ENCODE data around the gene TBC1D22A. TPM values are rescaled to one million over a fixed set of nuclear protein-coding genes. Genes with fewer than 3 reads are reported as not detected.

Gene TBC1D22A
- polyA plus RNA-seq, 1 of the 3 experiments (the other 2 are of a cell fraction) = 16.5 TPM

- H2AFZ ChIP-seq (ENCODE audit: low read depth) = no peak overlapping the region
Observed at GRCh38 chr22:46934172-46934745, 171.8 kb downstream of the TBC1D22A start.

More at GRCh38 chr22:46934172-46934745, 171.8 kb downstream of the TBC1D22A start:
- Histone ChIP-seq H3K4me1 (ENCODE audit: control insufficient read depth in 1 of 2, insufficient read depth in 2 of 2, low read depth in 1 of 2, low read length in 1 of 2) (peaks cover 9% of the 10 kb centered on the region in 2 experiments; a peak in 2 of 4 replicates), H3K4me3 (ENCODE audit: low read depth in 2 of 2, low read length in 1 of 2) (no peak overlapping the region), H3F3A (replicated peaks; ENCODE audit: insufficient read depth) (no peaks in the 10 kb centered on the region), H4K20me1 (ENCODE audit: insufficient read depth) (peaks cover 6% of the 10 kb centered on the region; the same call in 1 of the 2 replicates), H3K27me3 (ENCODE audit: insufficient read depth) (no peaks in the 10 kb centered on the region), H3K9ac (no peak overlapping the region), H3K36me3 (replicated peaks in 1 of 2; ENCODE audit: control insufficient read depth in 1 of 2, insufficient read depth in 2 of 2, low read length in 1 of 2) (no peaks in the 10 kb centered on the region), H3K27ac (ENCODE audit: low read depth in 2 of 2, low read length in 1 of 2) (peak overlapping the region; percentile 22 to 52; a peak in 3 of 4 replicates), H3K9me3 (no peaks in the 10 kb centered on the region), H3K4me2 (peak overlapping the region; percentile 30; the same call in 1 of the 2 replicates), H3K9me2 (no peaks in the 10 kb centered on the region), H3K79me2 (ENCODE audit: insufficient read depth) (no peaks in the 10 kb centered on the region)
- WGBS (ENCODE audit: low lambda C conversion rate) = 88% methylated on average over 12 of the region's 14 CpGs
- CTCF ChIA-PET = no interaction called here
- TF ChIP-seq, protein P1, sequence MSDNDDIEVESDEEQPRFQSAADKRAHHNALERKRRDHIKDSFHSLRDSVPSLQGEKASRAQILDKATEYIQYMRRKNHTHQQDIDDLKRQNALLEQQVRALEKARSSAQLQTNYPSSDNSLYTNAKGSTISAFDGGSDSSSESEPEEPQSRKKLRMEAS (IDR thresholded peaks at IDR 0.05; ENCODE audit: low read depth) = no peak
- TF ChIP-seq CTCF (IDR thresholded peaks at IDR 0.05) (no peak), NRF1 (IDR thresholded peaks at IDR 0.05; ENCODE audit: low read depth, low read length) (no peak), GATA2 (CRISPR knock-in tag; IDR thresholded peaks at IDR 0.05) (no peak), ELF1 (IDR thresholded peaks at IDR 0.05) (no peak), USF2 (IDR thresholded peaks at IDR 0.05; ENCODE audit: borderline replicate concordance, low read depth, low read length) (no peak), MXI1 (IDR thresholded peaks at IDR 0.05; ENCODE audit: low read depth, low read length) (no peak)
- TF ChIP-seq, protein P2, sequence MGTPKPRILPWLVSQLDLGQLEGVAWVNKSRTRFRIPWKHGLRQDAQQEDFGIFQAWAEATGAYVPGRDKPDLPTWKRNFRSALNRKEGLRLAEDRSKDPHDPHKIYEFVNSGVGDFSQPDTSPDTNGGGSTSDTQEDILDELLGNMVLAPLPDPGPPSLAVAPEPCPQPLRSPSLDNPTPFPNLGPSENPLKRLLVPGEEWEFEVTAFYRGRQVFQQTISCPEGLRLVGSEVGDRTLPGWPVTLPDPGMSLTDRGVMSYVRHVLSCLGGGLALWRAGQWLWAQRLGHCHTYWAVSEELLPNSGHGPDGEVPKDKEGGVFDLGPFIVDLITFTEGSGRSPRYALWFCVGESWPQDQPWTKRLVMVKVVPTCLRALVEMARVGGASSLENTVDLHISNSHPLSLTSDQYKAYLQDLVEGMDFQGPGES (IDR thresholded peaks at IDR 0.05; ENCODE audit: low read depth, low read length) = no peak
- TF ChIP-seq, protein P3, sequence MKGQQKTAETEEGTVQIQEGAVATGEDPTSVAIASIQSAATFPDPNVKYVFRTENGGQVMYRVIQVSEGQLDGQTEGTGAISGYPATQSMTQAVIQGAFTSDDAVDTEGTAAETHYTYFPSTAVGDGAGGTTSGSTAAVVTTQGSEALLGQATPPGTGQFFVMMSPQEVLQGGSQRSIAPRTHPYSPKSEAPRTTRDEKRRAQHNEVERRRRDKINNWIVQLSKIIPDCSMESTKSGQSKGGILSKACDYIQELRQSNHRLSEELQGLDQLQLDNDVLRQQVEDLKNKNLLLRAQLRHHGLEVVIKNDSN (IDR thresholded peaks at IDR 0.05; ENCODE audit: borderline replicate concordance, low read depth) = no peak
- POLR2A ChIA-PET = no interaction called here
- no peak for DNase-seq
